ENCODE measurements around the gene GGTLC1.
"Not testable (repeated sequence)": the region's sequence is repeated elsewhere in the genome, so short reads cannot be mapped to it uniquely, and the experiment has no call there.

Gene GGTLC1

DNA sequence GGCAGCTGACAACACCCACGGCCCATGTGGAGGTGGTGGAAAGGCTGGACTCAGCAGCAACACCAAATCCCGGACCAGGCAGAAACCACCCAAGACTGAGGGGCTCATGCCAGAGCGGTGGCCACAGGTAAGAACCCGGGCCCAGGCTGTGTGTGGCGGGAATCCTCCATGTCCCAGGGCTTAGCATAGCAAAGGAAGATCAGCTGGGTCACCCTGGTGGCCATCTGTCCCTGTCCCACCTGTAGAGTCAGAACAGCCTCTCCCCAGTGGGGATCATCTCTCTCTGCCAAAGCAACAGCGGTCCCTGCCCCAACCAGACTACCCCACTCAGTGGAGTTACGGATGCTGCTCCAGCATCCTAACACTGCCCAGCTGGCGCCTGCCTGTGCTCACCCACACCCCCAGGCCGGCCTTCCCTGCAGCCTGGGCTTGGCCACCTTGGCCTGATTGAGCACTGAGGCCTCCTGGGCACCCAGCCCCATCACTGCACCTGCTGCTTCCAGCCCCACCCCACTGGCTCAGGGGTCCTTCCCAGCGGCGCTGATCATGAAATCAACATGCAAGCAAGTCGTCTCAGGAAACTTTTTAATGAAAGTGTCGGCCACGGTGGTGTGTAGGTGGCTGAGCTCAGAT lies 5.5 kb upstream of the GGTLC1 start:
- DNase-seq (ENCODE audit: low read depth), result not testable (repeated sequence)

DNA sequence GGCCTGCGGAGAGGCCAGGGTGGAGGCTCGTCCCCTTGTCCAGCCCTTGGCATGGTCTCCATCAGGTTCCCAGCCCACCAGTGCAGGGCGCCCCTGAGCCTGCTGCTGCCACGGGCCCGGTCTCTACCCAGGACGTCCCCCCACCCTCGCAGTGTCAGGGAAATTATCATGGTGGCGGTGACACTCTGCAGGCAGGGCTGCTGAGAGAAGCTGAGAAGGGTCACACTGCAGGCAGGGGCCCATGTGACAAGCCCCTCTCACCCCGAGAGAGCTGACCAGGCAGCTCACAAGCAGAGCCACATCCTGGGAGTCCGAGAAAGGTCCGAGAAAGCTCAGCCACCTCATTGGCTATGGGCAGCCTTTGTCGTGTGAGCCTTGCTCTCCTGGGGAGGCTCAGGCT lies 4.9 kb upstream of the GGTLC1 start:
- DNase-seq (ENCODE audit: low read depth), result not testable (repeated sequence)

DNA sequence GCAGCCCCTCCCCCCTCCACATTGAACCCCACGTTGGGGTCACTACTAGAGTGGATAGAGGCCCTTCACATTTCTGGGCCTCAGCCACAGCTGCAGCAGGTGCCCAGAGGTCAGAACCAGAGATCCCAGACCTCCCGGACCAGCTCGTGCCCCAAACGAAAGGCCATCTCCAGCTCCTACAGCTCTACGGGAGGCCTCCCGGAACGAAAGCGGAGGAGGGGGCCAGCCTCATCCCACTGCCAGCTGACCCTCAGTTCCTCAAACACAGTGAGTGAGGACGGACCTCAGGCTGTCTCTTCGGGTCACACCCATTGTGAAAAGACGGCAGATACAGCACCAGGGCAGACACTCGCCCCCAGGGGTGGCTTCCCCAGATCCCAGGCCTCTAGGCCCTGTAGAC lies 1.7 kb upstream of the GGTLC1 start:
- not testable (repeated sequence) for DNase-seq (ENCODE audit: low read depth)

DNA sequence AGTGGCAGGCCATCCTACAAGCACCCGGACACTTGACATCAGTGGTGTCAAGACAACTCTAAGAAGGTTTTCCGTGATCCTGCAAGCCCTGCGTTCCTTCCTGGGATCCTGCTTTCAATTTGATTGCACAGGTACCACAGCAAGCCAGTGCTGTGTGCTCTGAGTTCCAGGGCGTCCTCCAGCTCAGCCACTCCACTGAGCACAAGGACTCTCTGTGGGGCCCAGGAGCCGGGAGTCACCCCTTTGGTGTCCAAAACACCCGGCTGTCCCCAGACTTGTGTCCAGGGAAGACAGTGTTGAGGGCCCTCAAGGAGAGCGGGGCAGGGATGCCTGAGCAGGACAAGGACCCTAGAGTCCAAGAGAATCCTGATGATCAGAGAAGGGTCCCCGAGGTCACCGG lies 387 bp upstream of the GGTLC1 start:
- DNase-seq (ENCODE audit: low read depth), result not testable (repeated sequence)

DNA sequence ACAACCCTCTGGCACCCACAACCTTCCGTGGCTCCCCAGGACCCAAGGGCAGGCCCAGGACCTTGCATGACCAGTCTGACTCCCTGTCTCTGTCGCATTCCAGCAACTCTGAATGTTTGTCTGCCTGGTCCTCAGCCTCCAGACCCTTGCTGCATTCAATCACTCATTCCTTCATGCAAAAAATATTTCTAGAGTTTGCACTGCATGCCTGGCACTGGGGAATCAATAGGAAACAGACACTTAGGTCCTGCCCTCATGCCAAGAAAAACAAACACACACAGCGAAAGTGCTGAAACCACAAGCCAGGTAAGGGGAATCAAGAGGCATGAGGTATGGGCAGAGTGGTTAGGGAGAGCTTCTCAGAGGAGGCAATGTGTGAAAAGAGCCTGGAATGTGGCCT lies 1.9 kb downstream of the GGTLC1 start:
- DNase-seq (ENCODE audit: low read depth), result not testable (repeated sequence)

DNA sequence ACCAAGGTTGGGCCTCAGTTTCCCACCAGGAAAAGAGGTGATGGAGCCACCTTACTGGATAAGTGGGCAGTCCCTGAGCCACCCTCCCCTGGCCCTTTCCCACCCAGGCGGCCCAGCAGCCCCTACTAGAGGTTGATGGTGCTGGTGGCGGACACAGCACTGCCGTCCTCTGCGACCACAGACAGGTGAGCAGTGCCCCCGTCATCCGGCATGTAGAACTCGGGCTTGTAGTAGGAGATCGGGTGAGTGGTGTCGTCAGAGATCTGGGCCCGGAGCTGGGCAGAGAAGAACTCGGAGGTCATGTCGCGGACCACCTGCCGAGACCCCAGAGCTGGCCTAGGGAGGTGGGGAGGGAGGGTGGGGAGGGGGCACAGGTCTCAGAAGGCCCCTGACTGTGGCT lies 2.3 kb downstream of the GGTLC1 start:
- DNase-seq (ENCODE audit: low read depth), result not testable (repeated sequence)

DNA sequence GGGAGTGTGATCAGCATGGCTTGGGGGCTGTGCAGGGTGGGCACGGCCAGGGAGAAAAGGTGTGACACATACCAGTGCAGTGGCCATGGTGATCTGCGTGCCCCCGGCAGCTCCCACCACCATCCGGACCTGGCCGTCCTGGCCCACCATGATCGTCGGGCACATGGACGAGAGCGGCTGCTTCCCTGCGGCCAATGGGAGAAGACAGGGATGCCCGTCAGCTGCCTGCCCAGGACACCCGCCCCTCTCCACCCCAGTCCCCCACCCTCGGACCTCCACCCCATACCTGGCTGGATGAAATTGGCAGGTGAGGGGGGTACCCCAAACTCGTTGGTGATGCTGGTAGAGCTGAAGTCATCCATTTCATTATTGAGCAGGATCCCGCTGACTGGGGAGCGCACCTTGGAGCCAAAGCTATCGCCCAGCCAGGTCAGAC lies 2.8 kb downstream of the GGTLC1 start:
- DNase-seq (ENCODE audit: low read depth), result not testable (repeated sequence)

DNA sequence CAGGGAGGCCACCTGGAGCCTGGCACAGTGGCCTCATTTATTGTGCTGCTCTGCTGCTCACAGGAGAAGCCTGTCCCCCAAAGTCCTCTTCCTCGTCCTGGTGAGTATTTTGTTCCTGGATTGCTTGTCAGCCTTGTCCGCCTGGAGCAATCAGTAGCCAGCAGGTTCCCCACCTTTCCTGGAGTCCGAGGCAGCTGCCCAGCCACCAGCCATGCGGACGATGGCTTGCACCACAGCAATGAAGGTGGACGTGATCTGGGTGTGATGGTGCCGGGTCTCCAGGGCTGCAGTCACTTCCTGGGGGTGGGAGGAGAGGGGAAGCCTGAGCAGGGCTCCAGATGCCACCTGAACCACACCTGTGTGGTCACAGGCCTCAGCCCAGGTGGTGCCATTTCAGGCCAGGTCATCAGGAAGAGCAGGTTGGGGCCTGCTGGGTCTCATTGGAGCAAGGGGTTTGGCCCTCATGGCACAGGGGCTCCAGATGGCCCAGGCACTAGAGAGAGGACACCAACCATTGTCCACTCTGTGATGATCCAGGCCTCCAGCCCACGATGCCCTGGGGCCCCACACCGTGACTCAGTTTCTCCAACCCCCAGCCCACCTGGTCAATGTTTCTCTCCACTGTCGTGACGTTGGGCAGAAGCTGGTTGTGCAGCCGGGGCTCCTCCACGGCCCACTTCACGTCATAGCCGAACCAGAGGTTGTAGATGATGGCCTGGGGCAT lies 3.4 kb downstream of the GGTLC1 start:
- not testable (repeated sequence) for DNase-seq (ENCODE audit: low read depth)

DNA sequence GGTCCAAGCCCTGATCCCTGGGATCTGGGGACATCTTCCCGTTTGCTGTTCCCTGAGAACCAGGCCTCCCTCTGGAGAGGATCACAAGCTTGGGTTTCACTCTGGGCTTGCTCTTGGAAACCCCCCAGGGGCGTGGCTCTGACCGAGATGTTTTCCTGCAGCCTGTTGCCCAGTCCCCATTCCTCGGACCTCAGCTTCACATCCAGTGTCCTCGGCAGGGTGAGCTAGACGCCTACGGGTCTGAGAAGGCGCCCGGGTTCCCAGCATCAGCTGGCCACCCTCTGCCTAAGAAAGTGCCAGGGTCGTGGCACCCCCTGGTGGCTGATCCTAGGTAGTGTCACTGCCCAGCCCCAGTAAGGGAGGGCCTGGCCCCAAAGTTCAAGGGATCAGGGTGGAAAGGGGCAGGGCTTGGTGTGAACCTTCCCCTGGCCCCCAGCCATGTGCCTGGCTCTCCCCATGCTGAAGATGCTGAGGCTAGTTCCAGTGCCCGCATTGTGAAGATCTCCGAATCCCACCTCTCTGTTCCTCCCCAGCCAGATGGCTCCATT lies 4.0 kb downstream of the GGTLC1 start:
- DNase-seq (ENCODE audit: low read depth), result not testable (repeated sequence)

DNA sequence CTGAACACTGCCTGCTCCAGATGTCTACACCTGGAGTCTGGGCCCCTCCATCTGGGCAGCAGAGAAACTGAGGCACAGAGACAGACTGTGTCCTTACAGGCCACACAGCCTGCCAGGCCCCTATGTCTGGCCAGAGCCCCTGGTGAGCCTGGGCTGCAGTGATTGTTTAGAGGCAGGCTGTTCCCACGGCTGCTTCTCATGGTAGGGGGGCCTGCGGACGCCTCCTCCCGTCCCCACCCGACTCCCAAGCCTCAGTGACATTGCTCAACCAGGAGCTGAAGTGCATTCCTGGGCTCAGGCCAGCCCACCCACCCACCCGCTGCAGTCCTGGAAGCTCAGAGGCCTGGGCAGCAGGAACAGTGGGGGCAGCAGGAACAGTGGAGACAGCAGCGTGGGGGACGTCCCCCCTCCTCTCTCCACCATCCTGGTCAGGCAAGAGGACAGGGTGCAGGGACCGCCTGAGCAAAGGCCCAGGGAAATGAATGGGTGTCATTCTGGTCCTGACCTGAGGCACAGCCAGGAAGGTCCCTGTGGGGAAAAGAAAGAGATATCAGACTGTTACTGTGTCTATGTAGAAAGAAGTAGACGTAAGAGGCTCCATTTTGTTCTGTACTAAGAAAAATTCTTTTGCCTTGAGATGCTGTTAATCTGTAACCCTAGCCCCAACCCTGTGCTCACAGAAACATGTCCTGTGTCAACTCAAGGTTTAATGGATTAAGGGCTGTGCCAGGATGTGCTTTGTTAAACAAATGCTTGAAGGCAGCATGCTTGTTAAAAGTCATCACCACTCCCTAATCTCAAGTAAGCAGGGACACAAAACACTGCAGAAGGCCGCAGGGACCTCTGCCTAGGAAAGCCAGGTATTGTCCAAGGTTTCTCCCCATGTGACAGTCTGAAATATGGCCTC lies 6.2 kb downstream of the GGTLC1 start:
- not testable (repeated sequence) for DNase-seq (ENCODE audit: low read depth)

DNA sequence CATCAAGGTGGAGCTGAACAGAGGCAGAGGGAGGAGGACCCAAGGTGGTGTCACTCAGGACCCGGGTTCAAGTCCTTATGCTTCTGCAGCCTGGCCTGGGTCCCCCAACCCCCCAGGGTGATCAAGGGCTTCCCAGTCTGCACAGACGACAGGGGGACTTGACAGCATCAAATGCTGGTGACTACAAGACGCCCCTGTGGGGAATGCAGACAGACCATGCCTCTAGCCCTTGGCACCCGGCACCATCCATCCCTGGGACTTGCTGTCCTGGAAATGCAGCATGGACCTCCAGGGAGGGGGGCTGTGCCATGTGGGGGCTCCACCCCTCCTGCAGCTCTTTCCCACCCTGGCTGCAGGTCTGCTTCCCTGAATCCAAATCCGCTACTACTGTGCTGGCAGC lies 7.1 kb downstream of the GGTLC1 start:
- DNase-seq (ENCODE audit: low read depth), result not testable (repeated sequence)

DNA sequence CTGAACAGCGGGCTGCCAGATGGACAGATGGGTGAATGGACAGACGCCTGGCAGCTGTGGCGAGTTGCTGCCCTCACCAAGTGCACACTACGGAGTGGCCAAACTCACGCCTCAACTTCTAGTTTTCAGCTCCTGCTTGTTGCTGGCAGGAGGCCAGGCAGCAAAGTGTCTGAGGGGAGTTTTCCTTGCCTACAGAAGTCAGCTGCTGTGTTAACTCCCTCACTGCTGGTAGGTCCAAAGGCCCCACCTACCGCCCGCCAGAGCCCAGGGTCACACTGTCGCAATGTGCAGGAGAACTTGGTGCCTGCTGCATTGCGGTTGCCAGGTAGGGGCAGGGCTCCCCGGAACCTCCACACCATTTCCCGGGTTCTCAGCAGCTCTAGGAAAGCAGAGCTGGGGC lies 7.6 kb downstream of the GGTLC1 start:
- DNase-seq (ENCODE audit: low read depth), result not testable (repeated sequence)

DNA sequence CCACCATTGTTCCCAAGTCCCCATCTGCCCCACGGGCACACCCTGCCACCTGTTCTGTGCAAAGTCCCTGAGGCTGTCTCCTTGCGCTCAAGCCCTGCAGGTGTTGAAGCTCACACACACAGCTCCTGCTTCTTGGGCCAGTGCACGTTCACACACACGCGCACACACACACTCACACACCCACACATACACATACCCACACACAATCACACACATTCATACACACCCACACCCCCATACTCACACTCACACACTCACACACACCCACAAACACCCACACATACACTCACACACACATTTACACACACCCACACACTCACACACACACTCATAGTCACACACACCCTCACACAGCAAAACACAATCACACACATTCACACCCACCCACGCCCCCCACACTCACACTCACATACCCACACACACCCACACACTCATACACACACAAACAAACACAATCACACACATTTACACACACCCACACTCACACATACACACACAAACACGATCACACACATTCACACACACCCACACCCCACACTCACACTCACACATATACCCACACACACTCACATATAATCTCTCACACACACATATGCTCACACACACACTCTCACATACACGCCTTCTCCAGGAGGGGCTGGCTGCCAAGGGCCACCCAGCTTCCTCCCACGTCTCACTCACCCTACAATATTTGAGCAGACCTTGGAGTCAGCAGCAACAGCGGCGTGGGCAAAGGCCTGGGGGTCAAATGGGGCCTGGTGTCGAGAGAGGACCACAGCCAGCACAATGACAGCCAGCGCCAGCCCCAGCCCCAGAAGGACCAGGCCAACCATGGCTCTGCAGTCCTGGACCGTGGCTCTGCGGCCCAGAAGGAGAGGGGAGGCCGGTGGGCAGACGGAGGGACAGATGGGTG lies 8.4 kb downstream of the GGTLC1 start:
- DNase-seq (ENCODE audit: low read depth), result not testable (repeated sequence)

DNA sequence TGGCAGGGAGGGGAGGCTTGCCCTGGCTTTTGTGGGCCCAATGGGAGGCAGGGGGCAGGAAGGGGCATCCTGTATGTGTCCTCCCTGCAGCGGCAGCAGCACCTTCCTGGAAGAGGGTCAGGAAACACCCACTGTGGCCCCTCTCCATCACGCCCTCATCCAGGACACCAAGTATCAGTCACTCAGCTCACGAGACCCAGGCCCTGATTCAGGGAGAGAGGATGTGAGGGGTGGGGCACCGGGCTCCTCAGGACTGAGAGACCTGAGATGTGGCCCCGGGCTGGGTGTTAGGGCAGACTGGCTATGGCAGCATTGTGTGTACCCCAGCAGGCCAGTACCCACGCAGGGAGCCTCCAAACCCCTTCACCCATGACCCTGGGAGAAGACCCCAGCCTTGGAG lies 9.2 kb downstream of the GGTLC1 start:
- not testable (repeated sequence) for DNase-seq (ENCODE audit: low read depth)

DNA sequence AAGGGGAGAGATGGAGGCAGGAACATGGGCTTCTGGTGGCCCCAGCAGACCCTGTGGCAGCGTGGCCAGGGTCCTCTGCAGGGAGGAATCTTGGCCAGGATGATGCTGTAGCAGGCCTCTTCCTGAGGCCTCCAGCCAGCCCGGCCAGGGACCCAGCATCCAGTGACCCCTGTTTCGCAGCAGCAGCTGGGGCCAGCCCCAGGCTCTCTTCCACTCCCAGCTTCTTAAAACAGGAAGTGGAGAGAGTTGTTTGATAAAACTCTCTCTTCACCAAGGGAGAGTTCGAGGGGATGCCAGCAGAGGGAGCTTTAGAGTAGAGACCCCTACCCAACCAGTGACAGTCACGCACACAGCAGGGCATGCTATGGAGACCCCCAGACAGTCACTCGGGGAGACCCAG lies 10.1 kb downstream of the GGTLC1 start:
- not testable (repeated sequence) for DNase-seq (ENCODE audit: low read depth)

DNA sequence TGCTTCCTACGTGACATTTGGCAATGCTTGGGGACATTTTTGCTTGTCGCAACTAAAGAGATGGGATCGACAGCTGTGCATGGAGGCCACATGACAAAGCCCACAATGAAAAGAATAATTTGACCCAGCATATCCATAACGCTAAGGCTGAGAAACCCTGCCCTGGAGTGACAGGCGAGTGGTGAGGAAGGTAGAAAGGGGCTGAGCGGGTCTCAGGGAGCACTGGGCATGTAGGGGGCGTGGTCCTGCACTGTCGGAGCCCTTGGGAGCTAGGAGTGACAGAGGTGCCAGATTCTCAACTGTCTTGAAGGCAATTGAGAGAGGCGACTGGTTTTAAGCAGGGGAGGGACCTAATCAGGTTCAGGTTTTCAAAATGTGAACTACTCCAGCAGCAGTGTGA lies 13.6 kb downstream of the GGTLC1 start:
- no peak for DNase-seq (ENCODE audit: low read depth)

DNA sequence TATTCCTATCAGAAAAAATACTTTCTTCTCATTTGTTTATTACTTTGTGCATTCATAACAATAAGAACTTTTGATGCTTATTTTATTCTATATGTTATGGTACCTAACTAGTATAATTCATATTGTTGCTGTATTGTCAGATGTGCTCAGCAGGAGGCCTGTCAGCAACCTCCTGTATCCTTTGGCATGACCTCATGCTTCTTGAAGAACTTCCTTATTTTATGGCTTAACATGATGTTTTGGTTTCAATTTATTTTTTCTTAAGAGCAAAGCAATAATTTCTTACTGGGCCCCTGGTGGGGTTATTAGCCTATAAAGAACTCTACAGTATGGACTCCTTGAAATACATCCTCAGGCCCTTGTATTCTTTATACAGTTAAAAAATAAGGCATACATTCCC lies 17.3 kb downstream of the GGTLC1 start:
- no peak for DNase-seq (ENCODE audit: low read depth)

DNA sequence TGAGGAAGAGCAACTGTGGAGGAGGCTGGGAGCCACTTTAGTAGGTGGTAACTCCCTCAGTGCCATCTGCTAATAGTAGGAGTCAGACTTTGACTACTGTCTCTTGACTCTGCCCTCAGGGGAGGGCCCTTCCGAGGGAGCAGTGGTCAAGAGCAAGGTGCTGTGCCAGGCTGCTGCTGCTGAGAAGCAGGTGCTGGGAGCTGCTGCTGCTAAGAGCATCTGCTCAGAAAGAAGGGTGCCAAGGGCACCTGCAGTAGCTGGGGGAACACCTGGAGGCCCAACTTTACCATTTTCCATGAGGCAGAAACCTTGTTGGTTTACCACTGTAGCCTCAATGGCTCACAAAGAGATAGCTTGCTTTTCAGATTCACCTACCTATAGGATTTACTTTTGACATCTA lies 18.5 kb downstream of the GGTLC1 start:
- DNase-seq (ENCODE audit: low read depth), result no peak

DNA sequence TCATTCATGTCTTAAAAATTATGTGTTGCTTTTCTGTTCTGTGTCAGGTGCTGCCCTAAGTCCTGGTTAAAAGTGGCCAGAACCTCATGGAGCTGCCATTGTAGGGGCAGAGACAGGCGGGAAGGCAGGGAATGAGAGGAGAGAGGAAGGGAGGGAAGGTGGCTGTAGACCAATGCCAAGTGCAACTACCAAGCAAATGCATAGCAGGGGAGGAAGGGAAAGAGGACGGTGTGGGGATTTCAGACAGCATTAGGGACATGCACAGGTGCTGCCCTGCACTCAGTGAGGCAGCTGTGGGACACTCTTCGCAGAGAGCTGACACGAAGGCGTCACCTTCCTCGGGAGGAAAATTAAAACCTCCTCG lies 21.0 kb downstream of the GGTLC1 start:
- DNase-seq (ENCODE audit: low read depth), result no peak

DNA sequence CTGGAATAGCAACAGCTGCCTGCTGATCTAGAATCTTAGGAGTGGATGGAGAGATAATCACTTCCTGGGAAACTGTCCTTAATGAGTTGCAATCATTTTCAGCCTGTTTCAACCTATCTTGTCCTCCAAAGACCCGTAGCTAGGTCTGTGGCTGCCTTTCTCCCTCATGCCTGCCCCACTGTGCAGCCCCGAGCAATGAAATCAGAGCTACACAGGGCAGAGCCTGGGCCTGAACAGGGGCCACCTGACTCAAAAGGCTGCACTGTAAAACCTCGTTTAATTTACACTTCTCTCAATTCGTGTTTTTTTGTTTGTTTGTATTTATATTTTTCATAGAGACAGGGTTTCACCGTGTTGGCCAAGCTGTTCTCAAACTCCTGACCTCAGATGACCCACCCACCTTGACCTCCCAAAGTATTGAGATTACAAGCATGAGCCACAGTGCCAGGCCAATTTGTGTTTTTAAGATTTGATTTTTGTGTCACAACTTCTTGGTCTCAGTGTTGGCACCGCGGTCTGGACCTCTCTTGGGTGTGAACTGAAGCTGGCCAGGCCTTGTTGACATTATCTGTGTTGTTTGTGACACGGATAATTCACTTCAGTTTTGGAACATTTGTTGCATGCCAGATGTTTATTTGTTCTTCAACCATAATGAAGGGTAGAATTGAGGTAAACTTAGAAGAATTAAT lies 21.5 kb downstream of the GGTLC1 start:
- DNase-seq (ENCODE audit: low read depth), result no peak

DNA sequence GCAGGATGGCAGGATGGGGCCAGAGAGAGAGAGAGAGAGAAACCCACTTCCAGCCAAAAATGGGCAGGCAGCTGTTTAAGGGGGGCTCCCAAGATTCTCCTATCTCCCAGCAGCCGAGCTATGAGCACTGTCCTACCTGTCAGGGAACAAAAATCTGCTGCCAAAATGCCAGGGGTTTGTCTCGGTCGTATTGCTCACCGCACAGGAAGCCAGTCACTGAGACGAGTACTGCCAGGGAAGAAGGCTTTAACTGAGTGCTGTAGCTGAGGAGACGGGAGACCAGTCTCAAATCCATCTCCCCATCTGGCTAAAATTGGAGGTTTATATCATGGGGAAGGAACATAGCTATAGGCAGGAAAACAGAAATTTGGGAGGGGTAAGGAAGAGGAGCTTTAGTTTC lies 22.3 kb downstream of the GGTLC1 start:
- no peak for DNase-seq (ENCODE audit: low read depth)

Data from activated T-cell treated with anti-CD3 and anti-CD28 coated beads for 1 hour (primary cell).